A172 (cell line): ENCODE results near the gene CFC1B. TPM values are rescaled to one million over a fixed set of nuclear protein-coding genes. Genes with fewer than 3 reads are reported as not detected.
"Not testable (repeated sequence)": the region's sequence is repeated elsewhere in the genome, so short reads cannot be mapped to it uniquely, and the experiment has no call there.

Experiments
- DNase-seq: peaks from one replicate; pipeline ENCODE4 v3.0.0-alpha.2; 2015; ENCODE audit warnings: low spot score
- total RNA-seq: library from RNA; depleted of rRNA; stranded (reverse); fragments of >200 nt; shearing (Covaris generic); gene quantifications from 2 replicates; pipeline ENCODE4 v1.2.3, GENCODE V29; 2014; rRNA removed

The CFC1B gene
- total RNA-seq, 1 experiment from 2014 or later = not detected

DNA sequence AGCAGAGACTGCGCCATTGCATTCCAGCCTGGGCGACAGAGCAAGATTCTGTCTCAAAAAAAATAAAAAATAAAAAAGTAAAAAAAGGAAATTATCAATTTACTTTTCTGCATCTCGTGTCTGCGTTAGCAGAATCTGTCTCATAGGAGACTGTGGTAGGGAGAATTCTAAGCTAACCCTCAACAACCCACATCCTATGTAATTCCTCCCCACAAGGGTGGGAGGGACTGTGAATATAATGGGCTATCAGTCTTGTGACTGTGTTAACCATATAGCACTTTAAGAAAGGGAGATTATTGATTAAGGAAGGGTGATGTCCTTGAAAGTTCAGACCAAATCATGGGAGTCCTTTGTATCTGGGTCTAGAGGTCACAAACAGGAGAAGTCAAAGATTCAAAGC, 45.1 kb downstream of the CFC1B start:
- not testable (repeated sequence) for DNase-seq

DNA sequence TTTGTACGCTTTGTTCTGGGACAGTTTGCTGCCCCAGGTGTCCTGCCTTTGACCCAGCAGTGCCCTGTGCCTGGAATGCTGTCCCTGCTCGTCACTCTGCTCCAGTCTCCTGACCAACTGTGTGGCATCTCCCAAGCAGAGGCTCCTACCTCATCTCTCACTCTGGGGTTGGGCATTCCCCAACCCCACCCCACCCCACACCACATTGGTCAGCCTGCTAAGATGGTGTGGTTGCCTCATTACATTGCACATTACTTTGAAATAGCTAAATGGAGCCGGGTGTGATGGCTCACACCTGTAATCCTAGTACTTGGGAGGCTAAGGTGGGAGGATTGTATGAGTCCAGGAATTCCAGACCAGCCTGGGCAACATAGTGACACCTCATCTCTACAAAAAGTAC, 50.9 kb downstream of the CFC1B start:
- not testable (repeated sequence) for DNase-seq

DNA sequence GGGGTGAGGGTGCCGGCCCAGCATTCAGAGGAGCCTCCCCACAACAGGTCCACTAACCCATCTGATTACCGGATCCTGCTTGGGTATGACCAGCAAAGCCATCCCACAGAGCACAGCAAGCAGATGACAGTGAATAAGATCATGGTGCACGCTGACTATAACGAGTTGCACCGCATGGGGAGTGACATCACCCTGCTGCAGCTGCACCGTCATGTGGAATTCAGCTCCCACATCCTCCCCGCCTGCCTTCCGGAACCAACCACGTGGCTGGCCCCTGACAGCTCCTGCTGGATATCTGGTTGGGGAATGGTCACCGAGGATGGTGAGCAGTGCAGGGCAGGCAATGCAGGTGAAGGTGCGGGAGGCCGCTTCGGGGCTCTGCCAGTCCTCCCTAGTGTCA, 53.2 kb downstream of the CFC1B start:
- not testable (repeated sequence) for DNase-seq

DNA sequence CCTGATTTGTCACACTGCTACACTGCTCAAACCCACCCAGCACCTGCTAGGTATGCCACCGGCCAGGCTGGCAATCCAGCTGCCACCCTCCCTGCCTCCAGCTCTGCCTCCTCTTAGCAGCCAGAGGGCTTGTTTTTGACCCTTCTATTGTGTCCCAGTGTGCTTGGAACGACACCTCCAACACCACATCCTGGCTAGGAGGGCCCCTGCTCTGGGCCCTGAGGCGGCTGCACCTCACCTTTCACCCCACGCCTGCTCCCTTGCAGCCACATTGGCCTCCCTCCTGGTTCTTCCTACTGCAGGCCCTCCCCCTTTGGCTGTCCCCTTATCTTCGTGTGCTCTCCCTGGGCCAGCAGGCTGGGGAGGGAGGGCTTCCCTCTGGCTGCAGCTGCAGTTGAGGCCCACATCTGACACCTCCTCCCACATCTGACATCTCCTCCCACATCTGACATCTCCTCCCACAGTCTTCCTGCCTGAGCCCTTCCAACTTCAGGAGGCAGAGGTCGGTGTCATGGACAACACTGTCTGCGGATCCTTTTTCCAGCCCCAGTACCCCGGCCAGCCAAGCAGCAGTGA, 55.3 kb downstream of the CFC1B start:
- not testable (repeated sequence) for DNase-seq

- DNase-seq = not testable (repeated sequence)
These were observed 56.5 kb downstream of the CFC1B start for GRCh38 chr2:130577559-130577958.

Other genes starting within 250 kb of the CFC1B start
- gene IMP4, start 178.3 kb upstream of the CFC1B start, total RNA-seq = 139 and 142 TPM in 2 replicates
- gene PTPN18, start 165.2 kb upstream of the CFC1B start, total RNA-seq = 21.0 and 25.9 TPM in 2 replicates
- not detected in 2 replicates for gene POTEI, start 11.9 kb upstream of the CFC1B start, total RNA-seq
- not detected in 2 replicates for gene CFC1, start 78.4 kb downstream of the CFC1B start, total RNA-seq
- not detected in 2 replicates for gene POTEJ, start 90.2 kb downstream of the CFC1B start, total RNA-seq
- gene GPR148, start 207.8 kb downstream of the CFC1B start, total RNA-seq = not detected in 2 replicates
- not detected in 2 replicates for gene AMER3, start 234.3 kb downstream of the CFC1B start, total RNA-seq